ENCODE measurements around the gene ATAT1.

ATAT1 gene

DNA sequence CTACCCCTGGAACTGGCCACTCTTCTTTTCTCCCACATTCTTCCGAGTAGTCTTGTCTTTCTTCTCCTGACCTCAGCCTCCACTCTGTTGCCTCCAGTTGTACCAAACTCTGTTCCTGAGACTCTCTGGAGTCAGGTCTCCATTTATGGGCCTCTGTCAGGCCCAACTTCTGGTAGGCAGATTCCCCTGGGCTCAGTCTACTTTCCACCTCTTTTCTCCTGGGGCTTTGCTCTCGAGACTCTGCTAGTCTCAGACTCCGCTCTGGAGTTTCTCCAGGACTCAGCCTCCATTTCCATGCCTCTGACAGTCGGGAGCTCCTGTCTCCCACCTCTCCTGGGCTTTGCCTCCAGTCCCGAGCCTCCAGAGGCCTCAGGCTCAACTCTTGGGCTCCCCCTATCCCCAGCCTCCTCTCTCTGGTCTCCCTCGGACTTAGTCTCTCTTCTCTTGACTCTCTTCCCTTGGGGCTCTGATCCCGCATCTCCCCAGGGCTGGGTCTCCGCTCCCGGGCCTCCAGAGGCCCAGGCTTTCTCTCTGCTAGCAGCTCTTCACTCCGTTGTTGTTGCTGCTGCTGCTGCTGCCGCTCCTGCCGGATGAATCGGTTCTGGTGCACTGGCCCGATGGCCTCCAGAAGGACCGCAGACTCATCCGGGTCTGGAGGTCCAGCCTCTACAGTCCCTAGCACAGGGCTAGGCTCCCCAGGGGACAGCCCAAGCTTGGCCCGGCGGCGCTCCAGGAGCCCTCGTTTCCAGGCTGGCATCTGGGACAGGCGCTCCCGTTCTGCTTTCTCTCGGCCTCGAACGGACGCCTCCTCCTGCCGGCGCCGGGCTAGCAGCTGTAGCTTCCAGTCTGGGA, 58.7 kb downstream of the ATAT1 start:
- peak; percentile 34 to 47 for DNase-seq

DNA sequence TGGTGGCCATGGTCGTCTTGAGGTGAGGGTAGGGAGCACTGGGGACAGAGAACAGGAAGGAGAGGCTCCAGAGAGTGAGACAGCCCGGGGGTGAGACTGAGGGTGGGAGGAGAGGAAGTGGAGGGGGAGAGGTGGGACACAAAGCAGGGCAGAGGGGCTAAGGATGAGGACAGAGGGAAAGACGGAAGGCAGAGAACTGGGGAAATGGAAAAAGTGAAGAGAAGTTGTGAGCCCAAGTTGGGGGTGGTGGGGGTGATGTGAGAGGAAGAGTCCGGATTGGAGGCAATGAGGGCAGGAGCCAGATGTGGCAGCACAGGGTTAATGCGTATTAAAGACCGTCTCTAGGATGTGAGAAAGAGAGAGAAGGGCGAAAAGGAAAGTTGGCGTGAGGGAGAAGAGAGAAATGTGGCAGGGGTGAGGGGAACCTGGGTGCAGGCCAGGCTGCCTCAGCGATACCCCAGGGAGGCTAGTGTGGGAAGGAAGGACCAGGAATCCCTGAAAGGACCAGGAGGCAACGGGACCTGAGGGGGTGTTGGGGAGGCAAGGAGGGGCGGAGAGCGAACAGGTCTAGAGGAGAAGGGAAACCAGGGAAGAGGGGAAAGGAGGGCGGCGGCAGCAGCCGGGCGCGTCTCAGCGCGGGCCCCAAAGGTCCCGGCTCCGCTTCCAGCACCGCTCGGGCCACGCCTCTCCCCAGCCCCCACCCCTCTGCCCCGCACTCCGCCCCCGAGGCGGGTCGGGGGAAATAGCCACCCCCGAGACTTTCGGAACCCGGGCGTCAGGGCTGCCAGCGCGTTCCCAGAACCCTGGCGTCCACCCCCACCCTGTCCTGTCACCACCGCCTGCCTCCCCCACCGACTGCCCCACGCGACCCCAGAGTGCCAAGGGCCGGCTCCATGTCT, 59.6 kb downstream of the ATAT1 start, which contains the start of gene PPP1R18:
Gene PPP1R18, minus strand, starts transcription at position 637 of the 899 bp plus-strand sequence. Its CDS starts 627 bp downstream, at position 10.
- peak; percentile 92 for DNase-seq

DNA sequence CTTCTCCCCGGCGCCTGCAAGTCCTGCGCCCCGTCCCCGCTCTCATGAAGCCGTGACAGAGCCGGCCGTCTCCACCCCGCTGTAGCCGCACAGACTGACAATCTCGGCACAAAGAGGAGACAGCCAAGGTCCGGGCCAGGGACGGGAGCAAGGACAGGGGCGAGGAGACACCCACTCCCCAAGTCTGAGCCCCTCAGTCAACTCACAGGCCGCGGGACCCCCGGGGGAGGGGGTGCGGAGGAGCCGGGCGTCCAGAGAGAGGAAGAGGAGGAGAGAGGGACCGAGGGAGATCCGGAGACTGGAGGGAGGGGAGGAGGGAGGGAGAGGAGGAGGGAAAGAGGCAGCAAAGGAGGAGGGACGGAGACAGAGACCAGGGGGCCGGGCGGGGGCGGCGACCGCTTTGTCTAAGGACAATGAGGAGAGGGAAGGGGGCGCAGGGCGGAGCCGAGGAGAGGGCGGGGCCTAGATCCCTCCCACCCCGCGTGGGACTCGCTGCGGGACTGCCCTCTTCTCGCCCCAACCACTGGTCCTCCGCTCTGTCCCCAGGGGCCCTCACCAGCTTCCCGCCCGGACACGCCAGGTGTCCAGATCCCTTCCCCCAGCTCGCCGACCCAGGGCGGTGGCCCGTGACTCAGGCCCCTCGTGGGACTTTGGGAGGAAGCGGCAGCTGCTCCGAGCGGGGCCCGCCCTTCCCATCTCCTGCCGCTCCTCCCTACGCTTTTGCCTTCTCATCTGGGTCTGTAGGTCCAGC, 60.4 kb downstream of the ATAT1 start:
- DNase-seq, result peak; percentile 96 to 97

DNA sequence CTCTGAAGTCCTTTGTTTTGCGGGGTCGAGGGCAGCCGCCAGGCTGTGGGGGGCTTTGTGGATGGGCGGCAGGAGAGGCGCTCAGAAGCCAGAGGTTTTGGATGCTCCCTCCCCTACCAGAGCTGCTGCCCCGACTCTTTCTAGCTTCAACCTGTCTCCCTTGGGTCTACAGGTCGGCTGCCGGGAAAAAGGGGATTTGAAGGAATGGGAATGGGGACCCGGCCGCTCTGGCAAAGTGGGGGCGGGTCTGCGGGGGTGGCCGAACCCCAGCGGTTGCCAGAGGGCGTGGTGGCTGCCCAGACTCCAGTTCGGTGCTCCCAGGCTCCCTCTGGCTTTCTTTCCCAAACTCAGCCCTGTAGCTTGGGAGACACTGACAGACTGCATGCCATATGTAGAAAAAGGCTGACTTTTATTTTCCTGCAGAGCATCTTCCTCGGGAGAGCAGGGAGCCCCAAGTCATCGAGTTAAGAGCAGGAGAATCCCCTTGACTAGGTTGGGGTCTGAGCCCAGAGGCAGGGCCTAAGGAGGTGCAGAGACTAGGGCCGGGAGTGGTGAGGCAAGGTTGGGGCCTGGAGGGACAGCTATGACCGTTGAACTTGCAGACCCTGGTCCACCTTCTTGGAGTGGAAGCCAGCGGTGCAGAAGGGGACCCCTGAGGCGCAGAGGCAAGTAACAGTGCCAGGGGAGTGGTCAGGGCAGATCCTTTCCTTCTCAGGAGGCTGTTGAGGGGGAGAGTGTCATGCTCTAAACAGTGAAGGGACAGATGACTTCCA, 61.2 kb downstream of the ATAT1 start:
- DNase-seq, result peak in 1 of 2 experiments; percentile 12

DNA sequence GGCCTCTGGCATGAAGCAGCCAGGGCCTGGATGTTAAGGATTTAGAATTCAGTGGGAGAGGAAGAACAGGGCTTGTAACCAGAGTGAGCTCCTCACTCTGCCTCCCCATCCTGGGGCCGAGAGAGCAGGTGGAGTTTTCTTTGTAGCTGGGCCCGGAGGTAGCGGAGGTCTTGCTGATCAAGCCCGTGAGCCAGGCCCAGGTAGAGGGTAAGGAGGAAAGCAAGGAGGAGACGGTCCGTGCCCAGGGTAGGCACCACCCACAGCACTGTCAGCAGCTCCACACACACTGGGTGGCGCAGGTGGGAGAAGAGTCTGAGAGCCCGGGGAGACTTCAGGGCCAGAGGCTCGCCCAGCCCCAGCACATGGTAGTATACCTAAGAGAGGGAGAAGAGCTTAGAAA, 61.9 kb downstream of the ATAT1 start:
- peak in 1 of 2 experiments; percentile 21 for DNase-seq

DNA sequence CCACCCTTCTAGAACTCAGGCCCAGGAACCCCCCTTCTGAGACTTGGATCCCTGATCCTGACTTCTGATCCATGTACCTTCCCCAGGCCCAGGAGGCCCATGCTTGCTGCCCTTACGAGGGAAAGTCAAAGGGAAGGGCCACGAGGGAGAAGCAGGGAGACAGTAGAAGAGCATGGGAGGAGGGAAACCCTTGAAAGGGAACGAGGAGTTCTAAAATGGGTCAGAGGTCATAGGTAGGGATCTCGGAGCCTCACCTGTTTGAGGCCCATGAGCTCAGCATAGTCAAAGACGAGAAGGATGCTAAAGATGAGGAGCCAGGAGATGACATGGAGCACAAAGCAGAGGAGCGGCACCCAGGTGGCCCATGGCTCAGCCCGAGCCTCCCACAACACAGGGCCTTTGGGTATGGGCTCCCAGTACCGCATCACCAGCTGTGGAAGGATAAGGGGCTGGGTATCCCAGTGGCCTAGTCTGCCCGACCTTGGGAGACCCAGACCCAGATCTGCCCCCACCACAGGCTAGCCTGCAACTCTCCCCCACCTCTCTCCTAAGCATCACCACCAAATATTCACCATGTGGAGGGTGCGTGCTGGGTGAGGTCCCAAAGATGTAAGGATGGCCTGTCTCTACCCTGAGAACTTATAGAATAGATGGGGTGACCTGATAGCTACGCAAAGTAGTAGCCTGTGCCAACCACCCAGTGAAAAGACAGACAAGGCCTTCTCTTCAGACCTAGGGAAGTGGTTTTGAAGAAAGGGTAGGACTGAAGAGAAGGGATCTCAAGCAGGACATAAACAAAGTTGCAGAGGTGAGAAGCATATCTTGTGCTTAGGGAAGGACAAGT, 62.6 kb downstream of the ATAT1 start:
- no peak for DNase-seq

DNA sequence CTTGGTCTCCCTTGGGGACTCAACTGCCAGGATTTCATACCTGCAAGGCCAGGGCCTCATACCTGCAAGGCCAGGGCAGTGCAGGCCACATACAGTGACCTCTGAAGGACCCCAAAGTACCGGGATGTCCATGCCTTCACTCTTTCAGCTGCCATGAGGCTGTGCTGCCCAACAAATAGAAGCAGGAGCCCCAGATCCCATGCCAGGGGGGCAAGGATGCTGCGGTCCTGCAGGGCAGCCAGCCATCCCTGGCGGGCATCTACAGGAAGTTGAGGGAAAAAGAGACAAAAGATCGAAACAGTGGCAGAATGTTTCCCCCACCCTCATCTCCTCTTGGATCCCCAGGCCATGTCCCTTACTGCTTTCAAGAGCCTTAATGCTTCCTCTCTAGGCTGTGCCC, 63.3 kb downstream of the ATAT1 start:
- DNase-seq, result no peak

DNA sequence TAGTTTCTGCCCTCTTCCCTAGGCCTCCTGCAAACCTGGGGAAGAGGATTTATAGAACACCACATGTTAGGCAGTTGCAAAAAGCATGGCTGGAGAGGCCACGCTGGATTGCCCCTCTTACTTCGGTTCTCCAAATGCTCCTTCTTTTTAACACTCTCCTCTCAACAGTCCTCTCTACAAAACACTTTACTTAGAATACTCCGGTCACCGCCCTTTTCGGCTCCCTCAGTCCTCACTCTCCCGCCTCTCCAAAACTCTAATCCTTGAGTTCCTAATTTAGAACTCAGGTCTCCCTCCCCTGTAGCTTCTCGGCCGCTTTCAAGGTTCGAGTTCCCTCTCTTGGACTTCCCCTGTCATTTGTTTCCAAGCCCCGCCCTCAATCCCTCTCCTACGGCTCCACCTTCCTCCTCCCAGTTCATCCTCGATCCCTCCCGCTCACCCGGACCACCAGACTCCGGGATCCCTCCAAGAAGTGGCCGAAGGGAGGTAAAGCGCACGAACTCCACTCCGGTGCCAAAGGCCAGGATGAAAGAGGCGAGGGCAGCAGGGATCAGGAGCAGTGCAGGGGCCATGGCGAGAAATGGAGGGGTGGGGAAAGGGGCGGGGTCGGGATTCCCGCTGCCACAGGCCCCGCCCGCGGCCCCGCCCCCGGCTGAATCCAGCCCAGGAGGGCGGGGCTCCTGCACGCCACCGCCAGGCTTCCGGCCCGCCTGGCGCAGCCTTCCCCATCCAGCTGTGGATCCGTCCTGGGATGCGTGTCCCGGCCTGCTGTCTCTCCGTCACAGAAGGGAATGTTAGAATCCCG, 63.9 kb downstream of the ATAT1 start, which contains the start of gene NRM:
Gene NRM, minus strand, starts transcription at position 582 of the 805 bp plus-strand sequence. Its CDS starts 10 bp downstream, at position 572.
- peak; percentile 80 to 82 for DNase-seq

DNA sequence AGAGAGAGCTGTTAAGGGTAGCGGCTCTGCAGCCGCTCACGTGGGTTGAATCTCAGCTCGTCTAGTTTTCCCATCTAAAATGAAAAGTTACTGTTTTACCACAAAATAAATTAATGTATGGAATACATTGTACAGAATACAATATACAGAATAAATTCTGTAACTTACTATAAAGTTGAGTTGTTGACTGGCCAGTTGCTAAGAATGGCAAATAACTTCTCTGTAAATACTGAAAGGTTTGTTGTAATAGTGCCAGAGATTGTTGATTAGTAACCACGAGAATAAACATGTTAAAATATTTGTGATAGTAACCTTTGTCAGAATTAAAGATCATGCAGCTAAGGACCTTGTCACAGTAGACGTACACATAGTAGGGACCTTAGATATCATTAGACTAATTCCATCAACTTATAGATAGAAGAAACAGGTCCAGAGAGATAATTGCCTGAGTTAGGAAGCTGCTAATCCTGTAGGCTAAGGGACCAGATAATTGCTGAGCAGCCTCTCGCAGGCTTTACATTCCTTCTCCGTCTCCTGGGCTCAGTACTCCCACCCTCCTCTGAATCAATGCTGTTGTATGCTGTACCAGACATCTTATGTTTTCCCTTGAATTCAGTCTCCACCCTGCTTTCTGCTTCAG, 64.7 kb downstream of the ATAT1 start:
- no peak for DNase-seq

All from activated CD4-positive, alpha-beta T cell treated with anti-CD3 and anti-CD28 coated beads, Interleukin-2, amount 50 U/mL, for 48 hours (primary cell).